ENCODE results near the gene YIPF1.
A peak's percentile ranks its signal among the peaks of the same experiment; 100 is the strongest.

YIPF1 gene

GRCh38 chr1:53889304-53890298, at the start of gene YIPF1:
TSS of gene YIPF1 (minus strand) at chr1:53889797. CDS start at chr1:53888937, 860 bp downstream.
- DNase-seq = peak; percentile 90

- no peak for DNase-seq
These were observed 48.7 kb upstream of the YIPF1 start for GRCh38 chr1:53938136-53938830.

GRCh38 chr1:53936430-53936829, 46.8 kb upstream of the YIPF1 start:
- no peak for DNase-seq

- no peak for DNase-seq
These were observed 44.7 kb upstream of the YIPF1 start for GRCh38 chr1:53934170-53934765.

DNA sequence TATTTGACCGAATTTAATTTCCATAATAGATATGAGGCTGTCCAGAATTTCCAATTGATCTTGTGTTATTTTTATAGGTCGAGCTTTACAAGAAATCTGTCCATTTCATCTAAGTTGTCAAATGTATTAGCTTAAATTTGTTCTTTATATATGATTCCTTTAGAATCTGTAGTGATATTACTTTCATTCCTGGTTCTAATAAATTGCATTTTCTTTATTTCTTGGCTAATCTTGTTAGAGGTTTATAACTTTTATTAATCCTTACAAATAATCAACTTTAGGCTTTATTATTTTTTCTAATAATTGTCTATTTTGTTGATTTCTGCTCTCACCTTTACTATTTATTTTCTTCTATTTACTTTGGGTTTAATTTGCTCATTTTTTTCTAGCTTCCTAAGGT, 41.9 kb upstream of the YIPF1 start:
- DNase-seq = no peak

GRCh38 chr1:53930932-53931331, 41.3 kb upstream of the YIPF1 start:
- DNase-seq = no peak

DNA sequence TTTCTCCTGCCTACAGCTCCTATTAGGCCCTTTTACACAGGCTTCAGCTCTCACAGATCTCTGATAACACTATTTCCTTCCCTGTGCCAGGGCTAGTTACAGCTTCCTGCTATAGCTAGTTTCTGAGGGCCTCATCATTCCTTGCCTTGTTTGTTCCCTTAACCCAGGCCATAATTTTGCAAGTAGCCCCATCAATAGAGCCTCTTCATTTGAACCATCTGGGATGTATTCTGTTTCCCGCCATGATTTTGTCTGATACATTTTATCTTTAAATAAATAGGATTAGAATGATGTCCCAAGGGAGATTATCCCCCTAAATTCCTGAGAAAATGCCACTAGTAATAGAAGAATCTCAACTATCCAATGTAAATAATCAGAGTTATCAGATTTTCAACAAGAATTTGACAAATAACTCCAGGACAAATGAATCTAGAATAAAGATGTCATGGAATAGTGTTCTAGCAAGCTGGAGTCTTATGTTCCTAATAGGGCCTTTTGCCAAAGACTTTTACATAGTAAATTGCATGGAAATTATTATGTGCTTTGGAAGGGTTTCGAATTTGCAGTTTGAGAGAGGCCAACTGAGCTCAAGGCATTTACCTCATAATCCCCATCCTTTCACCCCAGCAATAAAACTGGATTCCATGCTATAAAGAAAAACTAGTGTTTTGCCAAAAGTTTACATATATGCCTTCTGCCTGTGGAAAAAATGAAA, 39.8 kb upstream of the YIPF1 start:
- no peak for DNase-seq

DNA sequence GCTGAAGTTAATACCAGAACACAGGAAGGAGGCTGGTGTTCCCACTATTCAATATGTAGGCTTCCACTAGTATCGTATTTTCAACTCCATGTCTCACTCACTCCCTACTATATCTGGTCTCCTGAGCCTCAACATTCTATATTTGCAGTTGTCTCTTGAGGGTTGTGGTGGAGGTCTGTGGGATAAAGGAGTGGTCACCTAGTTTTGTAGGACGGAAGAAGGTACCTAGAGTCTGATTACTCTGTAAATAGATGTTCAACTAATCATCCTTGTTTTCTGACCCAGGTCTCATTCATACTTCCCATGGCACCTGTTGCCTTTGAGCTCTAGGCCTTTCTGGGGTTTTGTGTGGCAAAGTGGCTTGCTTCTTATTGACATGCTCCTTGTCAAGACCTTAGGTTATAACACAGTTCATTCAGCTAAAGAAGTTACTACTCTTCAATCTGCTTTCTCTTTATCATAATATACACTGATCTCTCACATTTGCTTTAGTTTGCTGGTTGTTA, 37.8 kb upstream of the YIPF1 start:
- no peak for DNase-seq

- no peak for DNase-seq
These were observed 30.1 kb upstream of the YIPF1 start for GRCh38 chr1:53919675-53920066.

DNA sequence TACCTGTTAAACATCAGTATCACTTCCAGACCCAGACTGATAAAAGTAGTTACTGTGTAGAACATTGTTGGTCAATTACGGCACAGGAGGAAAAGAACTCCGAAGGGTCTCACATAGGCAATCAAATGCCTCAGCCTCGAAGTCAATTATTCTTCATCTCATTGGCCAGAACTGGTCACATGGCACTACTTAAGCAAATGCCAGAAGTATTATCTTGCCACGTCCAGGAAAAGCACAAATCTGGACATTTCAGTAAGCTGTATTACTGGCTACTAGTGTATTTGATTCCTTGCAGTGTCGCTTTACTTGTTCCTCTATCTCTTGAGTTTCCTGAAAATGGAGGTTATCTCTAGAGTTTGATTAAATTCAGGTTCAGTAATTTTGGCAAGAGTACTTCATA, 28.7 kb upstream of the YIPF1 start:
- DNase-seq = no peak

GRCh38 chr1:53913352-53914033, 23.9 kb upstream of the YIPF1 start:
- DNase-seq = no peak

DNA sequence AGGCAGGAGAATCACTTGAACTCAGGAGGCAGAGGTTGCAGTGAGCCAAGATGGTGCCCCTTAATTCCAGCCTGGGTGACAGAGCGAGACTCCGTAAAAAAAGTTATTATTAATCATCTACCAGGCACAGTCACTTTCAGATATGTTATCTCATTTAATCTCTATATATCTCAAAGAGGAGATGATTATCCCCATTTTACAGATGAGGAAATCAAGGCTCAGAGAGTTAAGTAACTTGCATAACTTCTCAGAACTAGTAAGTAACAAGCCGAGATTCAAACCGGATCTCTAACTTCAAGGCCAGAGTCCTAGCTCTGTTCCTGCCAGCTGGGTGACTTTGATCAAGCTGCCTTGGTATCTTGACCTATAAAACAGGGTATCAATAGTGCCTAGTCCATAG, 21.8 kb upstream of the YIPF1 start:
- no peak for DNase-seq

GRCh38 chr1:53909946-53910345, 20.3 kb upstream of the YIPF1 start:
- no peak for DNase-seq

DNA sequence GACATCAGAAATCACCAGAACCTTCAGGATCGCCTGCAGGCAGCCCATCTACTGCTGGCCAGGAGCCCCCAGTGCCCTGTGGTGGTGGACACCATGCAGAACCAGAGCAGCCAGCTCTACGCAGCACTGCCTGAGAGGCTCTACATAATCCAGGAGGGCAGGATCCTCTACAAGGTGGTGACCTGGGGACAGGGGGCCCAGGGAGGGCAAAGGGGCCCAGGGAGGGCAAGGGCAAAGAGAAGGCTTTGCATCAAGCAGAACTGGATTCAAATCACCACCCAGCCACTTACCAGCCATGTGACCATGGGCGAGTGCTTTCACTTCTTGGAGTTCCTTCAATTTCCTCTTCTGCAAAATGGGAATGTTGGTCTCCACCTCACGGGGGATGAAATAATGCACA, 16.5 kb upstream of the YIPF1 start:
- no peak for DNase-seq

- DNase-seq = no peak
These were observed 15.9 kb upstream of the YIPF1 start for GRCh38 chr1:53905509-53905908.

DNA sequence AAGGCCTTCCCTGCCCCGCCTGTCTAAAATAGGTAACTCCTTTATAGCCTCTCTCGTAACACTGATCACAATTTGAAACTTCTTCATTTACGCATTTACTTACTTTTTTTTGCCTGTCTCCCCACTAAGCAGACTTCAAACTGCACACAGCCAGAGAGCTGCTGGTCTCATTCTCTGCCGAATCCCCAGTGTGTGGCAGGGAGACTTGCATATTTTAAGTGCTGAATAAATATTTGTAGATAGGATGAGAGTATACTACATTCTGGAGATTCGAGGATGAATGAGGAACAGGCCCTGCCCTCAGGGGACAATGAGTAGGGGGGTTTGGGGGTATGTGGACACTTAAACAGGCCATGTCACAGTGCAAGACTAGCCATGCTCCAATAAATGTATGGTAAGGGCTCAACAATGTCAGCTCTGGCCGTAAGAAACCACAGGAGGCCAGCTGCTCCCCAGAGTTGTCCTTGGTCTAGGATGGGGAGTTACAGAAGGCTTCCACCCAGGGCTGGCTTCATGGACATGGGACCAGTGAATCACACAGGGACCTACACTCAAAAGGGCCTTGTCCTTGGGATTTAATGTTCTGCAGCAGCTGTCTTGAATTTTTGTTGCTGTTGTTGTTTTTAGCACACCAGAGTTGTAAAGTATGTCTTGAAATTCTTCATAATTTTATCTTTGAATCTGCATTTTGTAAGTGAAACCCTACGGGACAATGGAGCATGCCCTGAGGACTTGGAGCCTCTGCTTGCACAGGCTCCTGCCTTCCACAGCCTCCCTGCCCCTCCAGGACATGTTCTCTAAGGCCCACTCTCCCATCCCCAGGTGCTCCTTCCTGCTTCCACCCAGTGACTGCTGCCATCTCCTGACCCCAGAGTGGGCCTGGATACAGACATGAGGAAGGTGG, 12.9 kb upstream of the YIPF1 start:
- no peak for DNase-seq

DNA sequence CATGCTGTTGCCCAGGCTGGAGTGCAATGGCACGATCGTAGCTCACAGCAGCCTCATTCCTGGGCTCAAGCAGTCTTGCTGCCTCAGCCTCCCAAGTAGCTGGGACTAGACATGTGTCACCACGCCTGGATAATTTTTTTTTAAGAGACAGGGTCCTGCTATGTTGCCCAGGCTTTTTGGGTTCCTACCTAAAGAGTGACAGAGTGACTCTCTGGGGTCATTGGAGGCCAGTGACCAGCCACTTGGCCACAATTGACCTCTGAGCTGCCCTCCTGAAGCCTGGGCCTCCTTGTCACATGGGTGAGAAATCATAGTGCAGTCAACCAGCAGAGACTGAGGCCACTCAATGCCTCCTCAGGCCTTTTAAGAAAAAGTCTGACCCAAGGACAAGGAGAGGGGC, 10.1 kb upstream of the YIPF1 start:
- no peak for DNase-seq

- no peak for DNase-seq
These were observed 9.6 kb upstream of the YIPF1 start for GRCh38 chr1:53899206-53899628.

DNA sequence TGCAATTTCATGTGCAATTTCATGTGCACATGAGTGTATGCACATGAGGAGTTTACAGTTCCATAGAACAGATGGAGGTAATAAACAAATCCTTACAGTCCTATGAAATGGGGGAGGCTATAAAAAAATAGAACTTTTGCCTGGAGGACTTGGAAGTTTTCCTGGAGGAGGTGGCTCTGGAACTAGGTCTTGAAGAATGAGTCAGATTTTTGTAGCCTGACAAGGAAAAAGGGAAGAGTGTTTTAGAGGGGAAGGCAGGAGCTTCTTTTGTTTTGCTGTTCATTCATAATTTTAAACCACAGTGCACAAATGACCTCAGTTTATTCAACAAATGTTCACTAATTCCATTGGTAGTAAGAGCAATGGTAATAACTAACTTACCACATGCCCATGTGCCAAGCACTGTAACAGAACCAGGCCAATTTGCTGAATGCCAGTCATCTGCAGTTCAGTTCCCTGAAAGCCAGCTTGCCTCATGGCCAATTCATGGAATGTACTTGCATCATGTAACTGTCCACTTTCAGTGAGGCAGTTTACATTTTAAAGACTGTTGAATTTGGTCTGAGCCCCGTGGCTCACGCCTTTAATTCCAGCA, 7.1 kb upstream of the YIPF1 start:
- peak; percentile 74 for DNase-seq

DNA sequence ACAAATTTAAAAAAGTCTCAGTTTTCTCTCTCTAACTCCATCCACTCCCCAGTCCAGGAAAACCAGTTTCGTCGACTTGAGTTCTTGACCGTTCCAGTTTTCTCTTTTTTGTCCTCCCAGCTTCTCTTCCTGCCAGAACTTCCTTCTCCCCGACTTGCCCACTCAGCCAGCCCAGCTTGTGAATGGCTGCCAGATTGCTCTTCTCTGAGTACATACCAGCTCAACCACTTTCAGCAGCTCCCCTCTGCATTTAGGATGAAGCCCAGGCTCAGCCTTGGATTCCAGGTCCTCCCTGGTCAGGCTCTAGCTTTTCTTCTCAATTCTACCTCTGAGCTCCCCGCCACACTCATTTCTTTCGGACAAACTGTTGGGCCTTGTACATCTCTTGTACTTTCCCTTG, 5.8 kb upstream of the YIPF1 start:
- no peak for DNase-seq

DNA sequence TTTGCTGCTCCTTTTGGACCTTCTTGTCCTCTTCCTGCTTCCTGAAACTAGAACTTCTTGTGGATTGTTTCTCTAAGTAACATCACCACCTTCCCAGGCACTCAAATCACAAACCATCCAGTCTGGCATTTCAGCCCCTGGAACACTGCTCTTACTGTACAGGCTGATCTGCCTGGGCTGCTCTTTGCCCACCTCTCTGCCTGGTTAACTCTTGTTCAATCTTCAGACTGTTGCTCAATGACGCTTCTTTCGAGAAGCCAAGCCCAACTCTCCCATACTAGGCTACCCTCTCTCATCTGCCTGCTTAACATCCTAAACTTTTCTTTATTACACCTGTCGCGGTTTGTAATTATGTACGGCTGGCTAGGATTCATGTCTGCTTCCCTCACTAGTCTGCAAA, 5.0 kb upstream of the YIPF1 start:
- no peak for DNase-seq
